ENCODE results near the gene PDE8A. TPM values are rescaled to one million over a fixed set of nuclear protein-coding genes. Genes with fewer than 3 reads are reported as not detected.

Gene PDE8A
- total and polyA plus RNA-seq, 2 experiments from 2014 or later = 5.6 to 7.5 TPM

- Mint-ChIP-seq H3K4me1 (peaks cover 6% of the 10 kb centered on the region; the same call in 2 of the 3 replicates), H3K27me3 (ENCODE audit: insufficient read depth, low read depth, poor library complexity) (no peaks in the 10 kb centered on the region), H3K9me3 (no peaks in the 10 kb centered on the region), H3K4me3 (no peak overlapping the region), H3K36me3 (ENCODE audit: low read depth) (no peaks in the 10 kb centered on the region; the same call in 2 of the 3 replicates), H3K27ac (no peak overlapping the region)
- no peak overlapping the region for H2AFZ ChIP-seq
- peaks cover 10% of the 10 kb centered on the region; the same call in 1 of the 2 replicates for H3K79me2 ChIP-seq (replicated peaks; ENCODE audit: insufficient read depth)
- no peak overlapping the region for H3K4me2 ChIP-seq
- H4K20me1 ChIP-seq (replicated peaks; ENCODE audit: insufficient read depth) = no peaks in the 10 kb centered on the region
- H3F3A ChIP-seq (replicated peaks; ENCODE audit: low read depth) = no peaks in the 10 kb centered on the region
- no peak for DNase-seq (ENCODE audit: low spot score)
- H3K27ac ChIP-seq (ENCODE audit: low read depth) = no peak overlapping the region
- H3K27me3 ChIP-seq (ENCODE audit: insufficient read depth) = no peaks in the 10 kb centered on the region; the same call in 1 of the 2 replicates
- H3K4me3 ChIP-seq = no peak overlapping the region
- TF ChIP-seq ZNF331 (CRISPR knock-in tag; IDR thresholded peaks at IDR 0.05; ENCODE audit: low read depth) = no peak
- TF ChIP-seq JUNB (IDR thresholded peaks at IDR 0.05; ENCODE audit: unreplicated experiment) = no peak
- no peak for TF ChIP-seq POLR2AphosphoS5 (IDR thresholded peaks at IDR 0.05; ENCODE audit: low read depth)
- no peak for TF ChIP-seq CTCF (conservative IDR thresholded peaks at IDR 0.05; ENCODE audit: low read depth in 2 of 2)
- no peak for TF ChIP-seq EZH2phosphoT487 (IDR thresholded peaks at IDR 0.05; ENCODE audit: unreplicated experiment)
- TF ChIP-seq ZNF114 (CRISPR knock-in tag; IDR thresholded peaks at IDR 0.05) = no peak
- no peak for TF ChIP-seq EZH2 (IDR thresholded peaks at IDR 0.05; ENCODE audit: low read depth, unreplicated experiment)
- H3K9me2 ChIP-seq (ENCODE audit: insufficient read depth) = no peaks in the 10 kb centered on the region
- peaks cover 11% of the 10 kb centered on the region; the same call in 1 of the 2 replicates for H3K4me1 ChIP-seq (ENCODE audit: insufficient read depth)
- ATAC-seq = no peak
- H3K36me3 ChIP-seq (ENCODE audit: insufficient read depth) = no peaks in the 10 kb centered on the region
Measured at GRCh38 chr15:84990507-84990906, 8.9 kb downstream of the PDE8A start.

GRCh38 chr15:84991014-84991712 is 9.5 kb downstream of the PDE8A start:
- Histone ChIP-seq H3F3A (replicated peaks; ENCODE audit: low read depth) (no peaks in the 10 kb centered on the region), H2AFZ (no peak overlapping the region), H3K27ac (ENCODE audit: low read depth) (no peak overlapping the region), H3K4me1 (ENCODE audit: insufficient read depth) (peaks cover 11% of the 10 kb centered on the region; the same call in 1 of the 2 replicates), H3K4me2 (no peak overlapping the region), H3K36me3 (ENCODE audit: insufficient read depth) (no peaks in the 10 kb centered on the region), H4K20me1 (replicated peaks; ENCODE audit: insufficient read depth) (no peaks in the 10 kb centered on the region), H3K27me3 (ENCODE audit: insufficient read depth) (no peaks in the 10 kb centered on the region), H3K79me2 (replicated peaks; ENCODE audit: insufficient read depth) (peaks cover 10% of the 10 kb centered on the region; the same call in 1 of the 2 replicates), H3K4me3 (no peak overlapping the region), H3K9me2 (ENCODE audit: insufficient read depth) (no peaks in the 10 kb centered on the region)
- Mint-ChIP-seq H3K4me3 (no peak overlapping the region), H3K9me3 (no peaks in the 10 kb centered on the region), H3K4me1 (peaks cover 6% of the 10 kb centered on the region; the same call in 2 of the 3 replicates), H3K36me3 (ENCODE audit: low read depth) (no peaks in the 10 kb centered on the region; the same call in 2 of the 3 replicates), H3K27me3 (ENCODE audit: insufficient read depth, low read depth, poor library complexity) (no peaks in the 10 kb centered on the region), H3K27ac (0 out of 2 replicates have a peak overlapping the region, but pooled peaks have one; percentile 22)
- ATAC-seq (no peak), DNase-seq (ENCODE audit: low spot score) (no peak)
- TF ChIP-seq JUNB (IDR thresholded peaks at IDR 0.05; ENCODE audit: unreplicated experiment) (no peak), ZNF331 (CRISPR knock-in tag; IDR thresholded peaks at IDR 0.05; ENCODE audit: low read depth) (no peak), CTCF (conservative IDR thresholded peaks at IDR 0.05; ENCODE audit: low read depth in 2 of 2) (no peak), EZH2phosphoT487 (IDR thresholded peaks at IDR 0.05; ENCODE audit: unreplicated experiment) (no peak), NANOG (IDR thresholded peaks at IDR 0.05; ENCODE audit: borderline replicate concordance) (no peak), ZNF114 (CRISPR knock-in tag; IDR thresholded peaks at IDR 0.05) (no peak), ZNF462 (CRISPR knock-in tag; IDR thresholded peaks at IDR 0.05) (no peak)
